MCF 10A (cell line): ENCODE results near the gene GFOD1. TPM values are rescaled to one million over a fixed set of nuclear protein-coding genes. Genes with fewer than 3 reads are reported as not detected.

Experiments used
- BruUV-seq: library from RNA; stranded (reverse); fragments of 400-500 nt; replicated peaks from 2 replicates; lab custom pipeline; 2021; lab: Mats Ljungman, UMichigan
- CTCF ChIA-PET: fragments of 300-600 bp; sonication (Branson Sonifier 250); formaldehyde crosslinking; extraction: SDS; loops from one replicate; lab custom pipeline; 2021; ENCODE audit warnings: antibody characterized with exemption, inconsistent platforms; lab: Yijun Ruan, JAX
- POLR2A ChIA-PET: fragments of 300-600, 350-650 bp; sonication (Branson Sonifier 250); formaldehyde crosslinking; extraction: SDS; loops from one replicate; lab custom pipeline; 2020; ENCODE audit warnings: antibody characterized with exemption, inconsistent platforms; lab: Yijun Ruan, JAX
- DNase-seq: peaks from one replicate; pipeline ENCODE4 v3.0.0-alpha.2; 2018; ENCODE audit not compliant: unreplicated experiment
- H3K27ac Mint-ChIP-seq: one replicate; pipeline ENCODE4 v1.8.0; 2022; ENCODE audit warnings: mild to moderate bottlenecking, low read depth, mixed read lengths; ENCODE audit not compliant: unreplicated experiment
- H3K27me3 Mint-ChIP-seq: one replicate; pipeline ENCODE4 v1.8.0; 2022; ENCODE audit warnings: mixed read lengths; ENCODE audit not compliant: insufficient read depth, unreplicated experiment
- H3K36me3 Mint-ChIP-seq: one replicate; pipeline ENCODE4 v1.8.0; 2022; ENCODE audit warnings: mild to moderate bottlenecking, moderate library complexity, mixed read lengths; ENCODE audit not compliant: insufficient read depth, unreplicated experiment
- H3K4me1 Mint-ChIP-seq: one replicate; pipeline ENCODE4 v1.8.0; 2022; ENCODE audit warnings: mixed read lengths; ENCODE audit not compliant: insufficient read depth, unreplicated experiment
- H3K4me3 Mint-ChIP-seq: one replicate; pipeline ENCODE4 v1.8.0; 2022; ENCODE audit warnings: mild to moderate bottlenecking, moderate library complexity, mixed read lengths; ENCODE audit not compliant: unreplicated experiment
- H3K9me3 Mint-ChIP-seq: one replicate; pipeline ENCODE4 v1.8.0; 2022; ENCODE audit warnings: mixed read lengths; ENCODE audit not compliant: unreplicated experiment
- intact Hi-C: fragments of 100-400 bp; cut with micrococcal nuclease; formaldehyde crosslinking; loops from 2 replicates; pipeline ENCODE4 v1.14.1; 2022
- total RNA-seq: library from RNA; stranded (reverse); gene quantifications from 2 replicates; pipeline ENCODE4 v1.2.3, GENCODE V29; 2022
- TF ChIP-seq, protein P1 (sequence below): fragments of 200-600 bp; IDR thresholded peaks from one replicate; pipeline ENCODE4 v1.8.0; 2022; ENCODE audit warnings: antibody characterized with exemption, mild to moderate bottlenecking; ENCODE audit not compliant: unreplicated experiment

GFOD1 gene
- total RNA-seq, 1 experiment from 2014 or later: 9.5 TPM

DNA sequence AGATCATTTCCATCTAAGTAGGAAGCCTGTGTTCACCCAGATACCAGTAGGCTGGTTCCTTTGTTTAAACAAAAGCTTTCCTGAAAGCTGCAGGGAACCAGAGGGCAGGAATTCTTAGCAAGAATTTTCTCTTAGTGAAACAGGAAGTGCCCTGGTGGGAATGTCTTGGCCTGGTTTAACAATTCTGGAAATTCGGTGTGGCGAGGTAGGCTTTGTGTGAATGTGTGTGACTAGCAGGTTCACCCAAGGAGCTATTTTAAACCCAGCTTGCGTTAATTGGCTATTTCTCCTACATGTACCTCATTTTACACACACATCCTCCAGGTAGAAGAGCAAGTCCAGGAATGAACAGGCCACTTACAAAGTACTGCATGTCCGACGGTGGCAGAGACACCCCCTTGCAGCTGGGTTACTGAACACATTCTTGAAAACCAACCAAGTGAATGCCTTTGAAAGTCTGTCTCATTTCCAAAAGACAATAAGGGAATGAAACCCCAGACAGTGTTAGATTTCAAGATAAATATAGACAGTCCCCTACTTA, 64.6 kb downstream of the GFOD1 start:
- CTCF ChIA-PET: interaction anchor here (0.9 kb wide), 2 partner anchors 11 to 15 kb away, joined by 3 read pairs; no protein-coding TSS in a partner anchor
- intact Hi-C loops: no loop called here
- BruUV-seq: no TSS peak
- Mint-ChIP-seq H3K4me3 (no peak overlapping the region), H3K9me3 (no peaks in the 10 kb centered on the region), H3K4me1 (peaks cover 19% of the 10 kb centered on the region), H3K36me3 (no peaks in the 10 kb centered on the region), H3K27ac (no peak overlapping the region), H3K27me3 (no peaks in the 10 kb centered on the region)
- TF ChIP-seq, protein P1, sequence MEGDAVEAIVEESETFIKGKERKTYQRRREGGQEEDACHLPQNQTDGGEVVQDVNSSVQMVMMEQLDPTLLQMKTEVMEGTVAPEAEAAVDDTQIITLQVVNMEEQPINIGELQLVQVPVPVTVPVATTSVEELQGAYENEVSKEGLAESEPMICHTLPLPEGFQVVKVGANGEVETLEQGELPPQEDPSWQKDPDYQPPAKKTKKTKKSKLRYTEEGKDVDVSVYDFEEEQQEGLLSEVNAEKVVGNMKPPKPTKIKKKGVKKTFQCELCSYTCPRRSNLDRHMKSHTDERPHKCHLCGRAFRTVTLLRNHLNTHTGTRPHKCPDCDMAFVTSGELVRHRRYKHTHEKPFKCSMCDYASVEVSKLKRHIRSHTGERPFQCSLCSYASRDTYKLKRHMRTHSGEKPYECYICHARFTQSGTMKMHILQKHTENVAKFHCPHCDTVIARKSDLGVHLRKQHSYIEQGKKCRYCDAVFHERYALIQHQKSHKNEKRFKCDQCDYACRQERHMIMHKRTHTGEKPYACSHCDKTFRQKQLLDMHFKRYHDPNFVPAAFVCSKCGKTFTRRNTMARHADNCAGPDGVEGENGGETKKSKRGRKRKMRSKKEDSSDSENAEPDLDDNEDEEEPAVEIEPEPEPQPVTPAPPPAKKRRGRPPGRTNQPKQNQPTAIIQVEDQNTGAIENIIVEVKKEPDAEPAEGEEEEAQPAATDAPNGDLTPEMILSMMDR: no peak
- POLR2A ChIA-PET: interaction anchor here (0.8 to 1.5 kb wide), 3 partner anchors 15 to 64 kb away, joined by 3 to 8 read pairs (median 3); no protein-coding TSS in a partner anchor
- DNase-seq: no peak

DNA sequence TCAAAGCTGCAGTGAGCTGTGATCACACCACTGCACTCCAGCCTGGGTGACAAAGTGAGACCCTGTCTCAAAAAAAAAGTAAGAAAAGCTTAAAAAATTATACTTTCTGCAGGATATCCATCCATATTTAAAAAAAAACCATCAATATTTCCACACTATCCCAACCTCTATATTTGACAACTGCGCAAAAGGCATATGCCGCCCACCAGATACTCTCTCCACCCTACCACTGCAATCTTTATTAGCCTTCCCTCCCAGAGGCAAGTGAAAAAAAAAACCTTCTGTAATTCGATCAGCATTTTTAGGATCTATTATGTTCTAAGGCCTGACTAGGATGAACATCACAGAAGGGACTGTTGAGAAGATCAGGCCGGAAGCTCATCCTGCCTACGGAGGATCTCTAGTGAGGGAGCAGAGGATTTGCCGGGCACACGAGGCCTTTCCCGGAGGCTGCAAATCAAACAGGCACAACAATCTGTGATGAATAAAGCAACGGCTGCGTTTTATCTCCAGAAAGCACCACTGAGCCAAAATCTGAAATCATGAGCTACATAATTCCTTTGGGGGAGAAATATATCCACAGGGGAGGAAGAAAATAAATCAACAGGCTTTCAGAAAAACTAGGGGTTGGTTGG, 65.9 kb downstream of the GFOD1 start:
- no peak overlapping the region for H3K27ac Mint-ChIP-seq
- ChIA-PET POLR2A (interaction anchor here (0.6 to 1.5 kb wide), 3 partner anchors 10 to 55 kb away, joined by 3 to 8 read pairs (median 3); no protein-coding TSS in a partner anchor), CTCF (interaction anchor here (0.6 to 0.9 kb wide), 4 partner anchors 9 to 1134 kb away, joined by 3 to 4 read pairs (median 3); no protein-coding TSS in a partner anchor)
- DNase-seq: no peak
- no TSS peak for BruUV-seq
- intact Hi-C loops: no loop called here
- H3K27me3 Mint-ChIP-seq: no peaks in the 10 kb centered on the region
- H3K4me1 Mint-ChIP-seq: peaks cover 19% of the 10 kb centered on the region
- H3K4me3 Mint-ChIP-seq: no peak overlapping the region
- no peaks in the 10 kb centered on the region for H3K9me3 Mint-ChIP-seq
- H3K36me3 Mint-ChIP-seq: no peaks in the 10 kb centered on the region
- TF ChIP-seq, protein P1: no peak

DNA sequence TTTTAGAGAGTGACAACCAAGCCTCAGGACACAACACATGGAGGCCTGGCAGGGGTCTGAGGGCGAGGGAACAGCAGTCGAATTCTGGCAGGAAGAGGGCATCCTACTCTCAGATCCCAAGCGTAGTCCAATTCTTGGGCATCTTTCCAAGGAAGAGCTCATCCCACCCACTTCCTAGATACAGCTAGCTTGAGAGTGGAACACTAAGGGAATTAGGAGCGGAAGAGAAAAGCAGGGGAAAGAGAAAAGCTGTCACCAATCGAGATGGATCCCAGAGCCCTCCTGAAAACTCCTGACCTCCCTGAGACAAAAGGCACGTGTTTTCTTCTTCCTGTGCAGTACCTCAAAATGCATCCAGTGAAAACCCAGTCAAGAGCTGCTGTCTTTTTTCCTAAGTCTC, 67.1 kb downstream of the GFOD1 start:
- Mint-ChIP-seq H3K9me3 (no peaks in the 10 kb centered on the region), H3K27ac (no peak overlapping the region)

More for the DNA sequence above, 67.1 kb downstream of the GFOD1 start:
- H3K27me3 Mint-ChIP-seq: no peaks in the 10 kb centered on the region
- H3K4me1 Mint-ChIP-seq: peaks cover 10% of the 10 kb centered on the region
- H3K4me3 Mint-ChIP-seq: no peak overlapping the region
- ChIA-PET POLR2A (interaction anchor here (0.7 to 0.9 kb wide), 2 partner anchors 67 to 150 kb away, joined by 3 read pairs; partner anchors contain the start of gene GFOD1), CTCF (no interaction called here)
- H3K36me3 Mint-ChIP-seq: no peaks in the 10 kb centered on the region
- no peak for DNase-seq
- TF ChIP-seq, protein P1: no peak
- intact Hi-C loops: no loop called here
- BruUV-seq: no TSS peak
